ENCODE results near the gene EYA4.

- TF ChIP-seq POLR2A (IDR thresholded peaks at IDR 0.05) (no peak), CTCF (IDR thresholded peaks at IDR 0.05) (no peak)
Measured at GRCh38 chr6:133240511-133241085, 559 bp upstream of the EYA4 start.
